ENCODE data around the gene GIT1.
A peak's percentile ranks its signal among the peaks of the same experiment; 100 is the strongest.

GIT1 gene

DNA sequence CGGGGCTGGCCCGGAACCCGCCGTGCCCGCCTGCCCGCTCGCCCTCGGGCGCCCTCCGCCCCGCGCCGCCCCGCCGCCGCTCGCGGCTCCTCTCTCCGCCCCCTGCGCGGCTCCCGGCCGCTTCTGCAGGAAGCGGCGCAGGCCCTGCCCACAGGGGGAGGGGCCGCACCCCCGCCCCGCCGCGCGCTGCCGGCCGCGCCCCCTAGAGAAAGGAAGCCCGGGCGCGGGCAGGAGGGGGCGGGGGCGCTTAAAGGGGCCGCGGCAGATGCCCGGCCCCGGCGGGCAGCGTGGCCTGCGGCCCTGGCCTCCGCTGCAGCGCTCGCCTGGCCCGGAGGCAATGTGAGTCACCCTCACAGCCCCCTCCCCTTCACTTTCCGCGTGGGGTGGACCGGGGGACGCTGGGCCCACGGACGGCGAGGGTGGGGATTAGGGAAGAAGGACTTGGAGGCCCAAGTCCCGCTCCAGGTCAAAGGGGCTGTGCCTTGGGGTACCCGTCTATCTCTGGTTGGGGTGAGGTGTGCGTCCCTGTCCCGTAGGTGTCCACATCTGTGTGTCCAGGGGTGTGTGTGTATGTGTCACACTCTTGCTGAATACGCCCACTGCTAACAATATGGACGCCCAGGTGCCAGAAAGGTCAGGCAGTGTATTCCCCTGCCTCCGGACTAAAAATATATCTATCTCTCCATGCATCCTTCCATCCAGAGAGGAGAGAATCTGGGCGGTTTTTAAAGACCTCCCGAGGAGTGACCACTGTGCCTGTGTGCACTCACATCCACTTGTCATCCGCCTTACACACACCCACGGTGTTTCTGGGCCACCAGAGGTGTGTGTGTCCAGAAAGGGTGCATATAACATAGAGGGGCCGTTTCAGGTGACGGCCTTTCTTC, at the start of gene GIT1:
TSS of gene GIT1 (minus strand) at position 125 of the 887 bp plus-strand sequence. CDS start 270 bp downstream, outside the sequence.
- peak; percentile 73 for DNase-seq

DNA sequence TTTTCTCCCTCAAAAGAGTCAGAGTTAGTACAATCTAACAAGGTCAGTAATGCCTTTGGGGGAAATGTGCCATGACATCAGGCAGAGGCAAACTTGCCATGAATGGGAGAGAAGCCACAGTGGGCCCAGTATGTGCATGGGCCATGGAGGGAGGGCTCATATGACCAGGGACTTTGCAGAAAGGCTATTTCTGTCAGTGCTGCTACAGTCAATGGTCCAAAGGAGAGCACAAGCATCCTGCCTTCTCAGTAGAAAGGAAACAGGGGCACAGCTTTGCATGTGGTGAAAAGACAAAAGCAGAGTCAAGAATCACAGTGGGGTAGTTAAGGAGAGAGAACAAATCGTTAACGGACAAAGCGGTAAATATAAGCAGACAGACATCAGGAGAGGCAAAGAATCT, 44.4 kb upstream of the GIT1 start:
- DNase-seq, result no peak

GRCh38 chr17:29630630-29631193, 41.3 kb upstream of the GIT1 start:
- DNase-seq, result no peak

GRCh38 chr17:29629839-29630238, 40.4 kb upstream of the GIT1 start:
- no peak for DNase-seq

- DNase-seq, result no peak
Measured at GRCh38 chr17:29628644-29629043, 39.2 kb upstream of the GIT1 start.

DNA sequence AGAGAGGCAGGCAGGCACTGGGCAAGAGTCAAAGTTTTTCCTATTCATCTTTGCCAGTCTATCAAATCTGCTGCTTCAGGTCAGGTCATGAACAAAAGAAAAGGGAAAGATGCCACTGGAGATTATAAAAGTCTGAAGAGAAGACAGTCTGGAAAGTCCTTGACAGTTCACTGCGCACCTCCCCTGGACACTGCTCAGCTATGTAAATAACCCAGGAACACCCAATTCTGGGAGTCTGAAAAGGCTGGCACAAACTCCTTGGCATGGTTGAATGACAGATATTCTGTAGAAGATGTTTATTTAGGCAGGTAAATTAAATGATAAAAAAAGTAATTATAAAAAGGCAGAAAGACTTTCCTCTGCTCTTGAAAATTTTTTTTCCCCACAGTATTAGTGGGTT, 38.5 kb upstream of the GIT1 start:
- DNase-seq, result no peak

- no peak for DNase-seq
Measured at GRCh38 chr17:29625037-29625750, 35.7 kb upstream of the GIT1 start.

DNA sequence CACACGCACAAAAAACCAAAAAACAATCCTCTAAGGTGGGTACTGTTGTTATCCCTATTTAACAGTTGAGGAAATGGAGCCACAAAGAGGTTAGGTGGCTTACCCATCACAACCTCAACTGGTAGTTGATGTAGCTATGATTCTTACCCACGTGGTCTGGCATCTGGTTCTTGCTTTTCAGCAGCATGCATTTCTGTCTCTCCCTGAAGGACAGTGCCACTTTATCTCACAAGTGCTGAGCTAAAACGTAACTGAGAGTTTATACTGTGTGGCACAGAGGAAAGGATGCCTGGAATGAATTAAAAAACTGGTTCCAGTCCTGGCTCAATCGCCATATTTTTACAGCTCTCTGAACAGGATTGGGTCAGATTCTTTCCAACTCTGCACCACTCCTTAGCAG, 35.1 kb upstream of the GIT1 start:
- DNase-seq, result no peak

- no peak for DNase-seq
Measured at GRCh38 chr17:29623283-29623647, 33.8 kb upstream of the GIT1 start.

DNA sequence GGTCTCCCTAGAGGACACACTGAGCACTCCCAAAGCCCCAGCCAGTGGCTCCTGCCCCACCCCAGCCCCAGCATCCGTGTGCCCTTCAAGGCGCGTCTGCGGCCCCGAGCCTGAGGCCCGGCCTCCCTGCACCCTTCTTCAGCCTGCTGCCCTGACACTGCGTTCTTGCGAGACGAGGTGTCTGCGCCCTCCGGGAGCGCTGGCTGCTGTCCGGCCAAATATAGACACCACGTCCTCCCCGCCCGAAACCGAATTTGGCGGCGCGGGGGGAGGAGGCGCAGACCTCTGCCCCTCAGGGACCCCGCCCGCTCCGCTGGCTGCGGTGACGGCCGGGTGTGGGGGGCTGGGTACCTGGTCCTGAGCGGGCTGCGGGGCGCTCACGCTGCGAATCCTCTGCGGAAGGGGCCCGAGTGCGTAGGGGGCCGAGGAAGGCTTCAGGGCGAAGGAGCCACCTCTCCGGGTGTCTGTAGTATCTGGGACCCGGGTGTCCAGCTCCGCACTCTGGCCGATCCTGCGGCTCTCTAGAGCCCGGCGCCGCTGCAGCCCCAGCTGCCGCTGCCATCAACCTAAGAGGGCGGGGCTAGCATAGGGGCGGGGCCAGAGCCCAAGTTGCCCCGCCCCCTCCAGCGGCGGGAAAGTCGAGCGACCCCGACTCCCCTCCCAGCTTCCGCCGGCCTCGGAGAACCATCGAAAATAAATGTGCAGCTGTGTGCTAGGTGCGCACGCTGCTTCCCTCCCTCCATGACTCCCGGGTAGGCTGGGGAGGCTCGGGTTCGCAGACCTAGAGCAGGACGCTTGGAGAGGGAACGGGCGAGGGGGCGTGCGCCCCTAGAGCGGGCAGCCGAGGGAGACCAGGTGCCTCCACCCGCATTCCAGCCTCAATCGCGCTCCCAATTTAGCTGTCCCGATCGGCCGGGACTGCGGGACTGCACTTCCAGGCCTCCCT, 33.2 kb upstream of the GIT1 start, which contains the start of gene CORO6:
TSS of gene CORO6 (minus strand) at position 576 of the 946 bp plus-strand sequence. CDS start 1,491 bp downstream, outside the sequence.
- peak; percentile 47 for DNase-seq

GRCh38 chr17:29621751-29622194, 32.3 kb upstream of the GIT1 start:
- DNase-seq, result no peak

DNA sequence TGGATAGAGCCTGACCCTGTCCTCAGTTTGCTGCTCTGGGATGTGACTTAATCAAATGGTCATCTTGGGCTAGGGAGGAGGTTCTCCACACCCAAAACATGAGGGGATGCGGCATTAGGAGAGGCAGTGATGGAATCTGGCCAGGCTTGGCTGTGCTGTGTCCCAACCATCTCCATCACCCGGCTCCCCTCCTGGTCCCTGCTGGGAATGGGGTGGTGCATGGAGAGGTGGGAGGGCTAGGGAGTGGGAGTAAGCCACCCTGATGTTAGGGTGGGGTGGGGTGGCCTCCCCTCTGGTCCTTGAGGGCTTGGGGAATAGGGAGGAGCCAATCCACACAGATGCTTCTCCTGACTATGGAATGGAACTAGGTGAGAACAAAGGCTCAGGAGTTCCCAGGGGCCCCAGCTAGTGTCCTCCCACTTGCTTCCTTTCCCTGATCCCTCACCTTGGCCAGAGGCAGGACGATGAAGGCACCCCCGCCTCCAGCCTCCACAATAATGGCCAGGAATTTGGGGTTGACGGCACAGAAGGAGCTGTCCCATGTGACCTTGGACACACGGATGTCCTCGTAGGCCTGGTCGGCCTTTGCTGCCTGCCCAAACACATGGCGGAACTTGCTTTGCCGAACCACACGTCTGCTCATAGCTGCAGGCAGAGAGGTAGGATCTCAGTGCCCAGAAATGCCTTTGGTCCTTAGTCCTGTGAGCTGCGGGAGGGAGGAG, 31.5 kb upstream of the GIT1 start:
- DNase-seq, result no peak

GRCh38 chr17:29620271-29620670, 30.8 kb upstream of the GIT1 start:
- no peak for DNase-seq

GRCh38 chr17:29619251-29619650, 29.8 kb upstream of the GIT1 start:
- DNase-seq, result no peak

DNA sequence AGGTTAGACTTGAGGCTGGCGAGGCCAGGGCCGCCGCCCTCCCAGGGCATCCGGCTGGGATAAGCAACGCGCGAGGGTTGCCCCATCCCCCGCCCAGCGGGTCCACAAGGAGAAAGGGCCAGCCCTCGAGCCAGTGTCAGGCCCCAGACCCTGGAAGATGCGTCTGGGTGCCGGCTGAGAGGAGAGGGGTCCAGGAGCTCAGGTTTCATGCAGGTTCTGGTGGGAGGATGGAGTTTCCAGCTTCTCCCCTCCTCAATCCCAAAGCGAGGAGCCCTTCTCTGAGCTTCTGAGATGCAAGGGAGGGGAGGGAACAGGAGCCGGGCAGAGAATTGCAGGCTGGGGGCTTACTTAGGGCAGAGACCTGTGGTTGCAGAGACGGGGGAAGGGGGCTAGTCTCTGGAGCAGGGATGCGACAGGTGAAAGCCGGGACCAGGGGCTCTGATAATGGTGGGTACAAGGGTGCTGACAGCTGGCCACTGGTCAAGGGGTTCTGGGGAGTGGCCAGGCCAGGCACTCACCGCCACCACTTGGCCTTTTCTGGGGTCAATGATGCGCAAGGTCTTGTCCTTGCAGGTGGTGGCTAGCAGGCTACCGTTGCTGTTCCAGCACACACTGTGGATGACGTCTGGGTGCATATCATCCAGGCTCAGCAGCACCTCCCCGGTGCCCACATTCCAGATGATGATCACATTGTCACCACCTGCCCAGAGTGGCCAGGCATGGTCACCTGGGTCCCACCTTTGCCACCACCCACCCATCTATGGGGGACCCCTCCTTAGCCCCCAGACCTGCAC, 29.0 kb upstream of the GIT1 start:
- no peak for DNase-seq

- peak; percentile 82 for DNase-seq
Measured at GRCh38 chr17:29617481-29618271, 28.2 kb upstream of the GIT1 start.

DNA sequence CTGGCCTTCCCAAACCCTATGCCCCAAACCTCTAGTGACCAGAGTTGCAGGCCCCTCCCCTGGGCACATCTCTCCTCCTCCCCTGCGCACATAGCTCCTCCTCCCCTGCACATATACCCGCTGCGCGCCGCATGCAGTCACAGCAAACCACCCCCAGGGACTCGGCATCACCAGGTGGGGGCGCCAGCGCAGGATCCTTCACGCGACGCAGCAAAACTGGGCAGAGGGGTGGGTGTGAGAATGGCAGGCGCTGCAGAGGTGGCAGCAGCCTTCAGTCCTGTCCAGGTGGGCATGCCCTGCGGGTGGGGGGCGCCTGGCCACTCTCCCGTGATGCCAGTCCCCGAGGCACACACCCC, 27.7 kb upstream of the GIT1 start:
- peak; percentile 80 for DNase-seq

DNA sequence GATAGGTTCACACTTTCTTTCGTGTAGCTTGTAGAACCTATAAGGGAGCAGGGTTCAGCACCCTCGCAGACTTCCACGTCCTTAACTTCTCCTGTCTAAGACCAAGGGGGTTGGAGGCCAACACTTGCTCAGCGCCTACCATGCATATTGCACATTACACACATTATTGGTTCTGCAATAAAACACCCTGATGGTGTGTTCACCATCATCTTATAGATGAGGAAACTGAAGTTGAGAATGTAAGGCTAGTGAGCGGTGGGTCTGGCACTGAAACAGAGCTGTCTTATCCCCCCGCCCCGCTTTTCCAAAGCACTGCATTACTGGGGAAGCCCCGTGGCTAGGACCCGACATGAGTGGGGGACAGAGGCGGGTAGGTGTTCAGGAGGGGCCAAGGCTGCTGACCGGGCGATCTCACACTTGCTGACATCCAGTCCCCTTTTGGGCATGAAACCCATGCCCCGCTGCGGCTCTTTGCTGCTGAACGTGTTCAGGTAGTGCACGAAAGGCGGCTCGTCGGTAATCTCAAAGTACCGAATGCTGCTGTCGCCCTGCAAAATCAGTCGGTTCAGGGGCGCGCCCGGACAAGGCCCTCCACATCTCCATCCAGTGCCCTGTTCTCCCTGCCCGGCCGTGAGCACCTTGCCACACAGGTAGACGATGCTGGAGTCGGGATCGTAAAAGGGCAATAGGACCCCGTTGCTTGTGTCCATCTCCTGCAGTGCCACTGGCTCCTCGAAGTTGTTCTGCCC, 27.0 kb upstream of the GIT1 start:
- no peak for DNase-seq

Data from activated CD4-positive, alpha-beta T cell treated with anti-CD3 and anti-CD28 coated beads for 1 hour (primary cell).